ENCODE results near the gene GABRB2.

Gene GABRB2

GRCh38 chr5:161562446-161562845 is 15.9 kb upstream of the GABRB2 start:
- no peak for DNase-seq (ENCODE audit: extremely low spot score)
- POLR2A ChIA-PET, result no interaction called here
- CTCF ChIA-PET, result no interaction called here
- TF ChIP-seq ARNT (IDR thresholded peaks at IDR 0.05), result no peak
- TF ChIP-seq CTBP1 (IDR thresholded peaks at IDR 0.05; ENCODE audit: borderline replicate concordance), result no peak
- TF ChIP-seq BHLHE40 (IDR thresholded peaks at IDR 0.05; ENCODE audit: borderline replicate concordance), result no peak
- no peak for TF ChIP-seq FOXK2 (IDR thresholded peaks at IDR 0.05)
- no peak for TF ChIP-seq L3MBTL2 (conservative IDR thresholded peaks at IDR 0.05)
- no peak for TF ChIP-seq FOXM1 (IDR thresholded peaks at IDR 0.05; ENCODE audit: borderline replicate concordance)
- no peak for TF ChIP-seq SP1 (IDR thresholded peaks at IDR 0.05)
- TF ChIP-seq ZNF384 (IDR thresholded peaks at IDR 0.05), result no peak
- TF ChIP-seq TARDBP (IDR thresholded peaks at IDR 0.05), result no peak
- TF ChIP-seq FOXA1 (IDR thresholded peaks at IDR 0.05), result no peak
- no peak for TF ChIP-seq LEF1 (IDR thresholded peaks at IDR 0.05; ENCODE audit: borderline replicate concordance)
- TF ChIP-seq SUZ12 (IDR thresholded peaks at IDR 0.05), result no peak
- no peak for TF ChIP-seq HDGF (IDR thresholded peaks at IDR 0.05; ENCODE audit: borderline replicate concordance)
- no peak for TF ChIP-seq ELF4 (IDR thresholded peaks at IDR 0.05)
- TF ChIP-seq NFRKB (IDR thresholded peaks at IDR 0.05), result no peak

- no peak for DNase-seq (ENCODE audit: extremely low spot score)
- TF ChIP-seq FOXK2 (IDR thresholded peaks at IDR 0.05) (no peak), SUZ12 (IDR thresholded peaks at IDR 0.05) (no peak), CTBP1 (IDR thresholded peaks at IDR 0.05; ENCODE audit: borderline replicate concordance) (no peak), HDGF (IDR thresholded peaks at IDR 0.05; ENCODE audit: borderline replicate concordance) (no peak), ZNF384 (IDR thresholded peaks at IDR 0.05) (no peak), SP1 (IDR thresholded peaks at IDR 0.05) (no peak), L3MBTL2 (conservative IDR thresholded peaks at IDR 0.05) (no peak), PKNOX1 (IDR thresholded peaks at IDR 0.05) (no peak), ELF4 (IDR thresholded peaks at IDR 0.05) (no peak), FOXM1 (IDR thresholded peaks at IDR 0.05; ENCODE audit: borderline replicate concordance) (no peak), NFRKB (IDR thresholded peaks at IDR 0.05) (no peak), ARNT (IDR thresholded peaks at IDR 0.05) (no peak), FOXA1 (IDR thresholded peaks at IDR 0.05) (no peak), LEF1 (IDR thresholded peaks at IDR 0.05; ENCODE audit: borderline replicate concordance) (no peak), BHLHE40 (IDR thresholded peaks at IDR 0.05; ENCODE audit: borderline replicate concordance) (no peak), TARDBP (IDR thresholded peaks at IDR 0.05) (no peak)
- ChIA-PET POLR2A (no interaction called here), CTCF (no interaction called here)
Observed at GRCh38 chr5:161549106-161549505, 2.6 kb upstream of the GABRB2 start.

- DNase-seq (ENCODE audit: extremely low spot score), result no peak
- POLR2A ChIA-PET, result no interaction called here
- CTCF ChIA-PET, result no interaction called here
- TF ChIP-seq FOXK2 (IDR thresholded peaks at IDR 0.05) (no peak), TARDBP (IDR thresholded peaks at IDR 0.05) (no peak), ARNT (IDR thresholded peaks at IDR 0.05) (no peak), SUZ12 (IDR thresholded peaks at IDR 0.05) (no peak), FOXM1 (IDR thresholded peaks at IDR 0.05; ENCODE audit: borderline replicate concordance) (no peak), L3MBTL2 (conservative IDR thresholded peaks at IDR 0.05) (no peak), FOXA1 (IDR thresholded peaks at IDR 0.05) (no peak), CTBP1 (IDR thresholded peaks at IDR 0.05; ENCODE audit: borderline replicate concordance) (no peak), SP1 (IDR thresholded peaks at IDR 0.05) (no peak), HDGF (IDR thresholded peaks at IDR 0.05; ENCODE audit: borderline replicate concordance) (no peak), NFRKB (IDR thresholded peaks at IDR 0.05) (no peak)
Observed at GRCh38 chr5:161548487-161549094, 2.1 kb upstream of the GABRB2 start.

- POLR2A ChIA-PET, result no interaction called here
- no peak for DNase-seq (ENCODE audit: extremely low spot score)
- TF ChIP-seq SUZ12 (IDR thresholded peaks at IDR 0.05) (no peak), ARNT (IDR thresholded peaks at IDR 0.05) (no peak)
- CTCF ChIA-PET, result no interaction called here
Observed at GRCh38 chr5:161547738-161548486, 1.4 kb upstream of the GABRB2 start.

GRCh38 chr5:161547406-161547737 is 847 bp upstream of the GABRB2 start:
- DNase-seq (ENCODE audit: extremely low spot score), result no peak
- ChIA-PET CTCF (no interaction called here), POLR2A (no interaction called here)

More at GRCh38 chr5:161547406-161547737, 847 bp upstream of the GABRB2 start:
- no peak for TF ChIP-seq ELF4 (IDR thresholded peaks at IDR 0.05)
- TF ChIP-seq CTBP1 (IDR thresholded peaks at IDR 0.05; ENCODE audit: borderline replicate concordance), result no peak
- no peak for TF ChIP-seq ARNT (IDR thresholded peaks at IDR 0.05)
- TF ChIP-seq L3MBTL2 (conservative IDR thresholded peaks at IDR 0.05), result no peak
- TF ChIP-seq TARDBP (IDR thresholded peaks at IDR 0.05), result no peak
- no peak for TF ChIP-seq FOXK2 (IDR thresholded peaks at IDR 0.05)
- TF ChIP-seq PKNOX1 (IDR thresholded peaks at IDR 0.05), result no peak
- TF ChIP-seq LEF1 (IDR thresholded peaks at IDR 0.05; ENCODE audit: borderline replicate concordance), result no peak
- no peak for TF ChIP-seq ZNF384 (IDR thresholded peaks at IDR 0.05)
- no peak for TF ChIP-seq BHLHE40 (IDR thresholded peaks at IDR 0.05; ENCODE audit: borderline replicate concordance)
- TF ChIP-seq FOXA1 (IDR thresholded peaks at IDR 0.05), result no peak
- no peak for TF ChIP-seq SP1 (IDR thresholded peaks at IDR 0.05)
- no peak for TF ChIP-seq HDGF (IDR thresholded peaks at IDR 0.05; ENCODE audit: borderline replicate concordance)
- no peak for TF ChIP-seq FOXM1 (IDR thresholded peaks at IDR 0.05; ENCODE audit: borderline replicate concordance)
- TF ChIP-seq NFRKB (IDR thresholded peaks at IDR 0.05), result no peak
- TF ChIP-seq SUZ12 (IDR thresholded peaks at IDR 0.05), result no peak
